Activated naive CD8-positive, alpha-beta T cell treated with anti-CD3 and anti-CD28 coated beads, Interleukin-2, amount 50 U/mL, for 24 hours (primary cell): Measurements from ENCODE around the gene GMEB2.

ENCODE experiments used
- ATAC-seq: fragments of 150-1000 bp; cut with Tn5 transposase; one replicate; pipeline ENCODE4 v1.10.0; 2021
- DNase-seq: peaks from one replicate; pipeline ENCODE4 v3.0.0; 2021
- H3K27ac Mint-ChIP-seq: one replicate; pipeline ENCODE4 v1.8.0; 2021; ENCODE audit warnings: mild to moderate bottlenecking, mixed read lengths
- H3K27me3 Mint-ChIP-seq: one replicate; pipeline ENCODE4 v1.8.0; 2021; ENCODE audit warnings: mixed read lengths
- H3K36me3 Mint-ChIP-seq: one replicate; pipeline ENCODE4 v1.8.0; 2021; ENCODE audit warnings: low read depth, mixed read lengths
- H3K4me1 Mint-ChIP-seq: one replicate; pipeline ENCODE4 v1.8.0; 2021; ENCODE audit warnings: mixed read lengths
- H3K4me3 Mint-ChIP-seq: one replicate; pipeline ENCODE4 v1.8.0; 2021; ENCODE audit warnings: mild to moderate bottlenecking, moderate library complexity, mixed read lengths
- H3K9me3 Mint-ChIP-seq: one replicate; pipeline ENCODE4 v1.8.0; 2021; ENCODE audit warnings: mixed read lengths

GMEB2 gene

GRCh38 chr20:63597651-63598478, 29.0 kb downstream of the GMEB2 start:
- H3K4me1 Mint-ChIP-seq: no peaks in the 10 kb centered on the region
- no peak overlapping the region for H3K27ac Mint-ChIP-seq
- peaks cover 30% of the 10 kb centered on the region for H3K36me3 Mint-ChIP-seq
- H3K27me3 Mint-ChIP-seq: no peaks in the 10 kb centered on the region
- no peaks in the 10 kb centered on the region for H3K9me3 Mint-ChIP-seq
- H3K4me3 Mint-ChIP-seq: no peak overlapping the region
- DNase-seq: no peak
- ATAC-seq: no peak

- ATAC-seq (no peak), DNase-seq (no peak)
- no peak overlapping the region for H3K27ac Mint-ChIP-seq
- no peaks in the 10 kb centered on the region for H3K9me3 Mint-ChIP-seq
- H3K4me3 Mint-ChIP-seq: no peak overlapping the region
- peaks cover 22% of the 10 kb centered on the region for H3K36me3 Mint-ChIP-seq
- no peaks in the 10 kb centered on the region for H3K4me1 Mint-ChIP-seq
- H3K27me3 Mint-ChIP-seq: no peaks in the 10 kb centered on the region
Observed at GRCh38 chr20:63596423-63596822, 30.5 kb downstream of the GMEB2 start.

- Mint-ChIP-seq H3K4me1 (no peaks in the 10 kb centered on the region), H3K4me3 (no peak overlapping the region), H3K27ac (no peak overlapping the region), H3K36me3 (peaks cover 24% of the 10 kb centered on the region), H3K9me3 (no peaks in the 10 kb centered on the region), H3K27me3 (no peaks in the 10 kb centered on the region)
- DNase-seq: no peak
- ATAC-seq: no peak
Observed at GRCh38 chr20:63595416-63596127, 31.3 kb downstream of the GMEB2 start.

GRCh38 chr20:63594043-63594561, 32.8 kb downstream of the GMEB2 start:
- H3K27me3 Mint-ChIP-seq: no peaks in the 10 kb centered on the region
- H3K27ac Mint-ChIP-seq: no peak overlapping the region
- ATAC-seq (no peak), DNase-seq (no peak)
- no peak overlapping the region for H3K4me3 Mint-ChIP-seq
- no peaks in the 10 kb centered on the region for H3K4me1 Mint-ChIP-seq
- no peaks in the 10 kb centered on the region for H3K9me3 Mint-ChIP-seq
- H3K36me3 Mint-ChIP-seq: peaks cover 26% of the 10 kb centered on the region

GRCh38 chr20:63592661-63593060, 34.2 kb downstream of the GMEB2 start:
- Mint-ChIP-seq H3K4me3 (no peak overlapping the region), H3K36me3 (peaks cover 24% of the 10 kb centered on the region), H3K27me3 (no peaks in the 10 kb centered on the region), H3K4me1 (peaks cover 7% of the 10 kb centered on the region), H3K27ac (no peak overlapping the region), H3K9me3 (no peaks in the 10 kb centered on the region)
- DNase-seq: no peak
- ATAC-seq: no peak

GRCh38 chr20:63591786-63592355, 35.0 kb downstream of the GMEB2 start:
- peaks cover 24% of the 10 kb centered on the region for H3K36me3 Mint-ChIP-seq
- no peak overlapping the region for H3K4me3 Mint-ChIP-seq
- no peaks in the 10 kb centered on the region for H3K9me3 Mint-ChIP-seq
- ATAC-seq (no peak), DNase-seq (no peak)
- H3K27ac Mint-ChIP-seq: no peak overlapping the region
- H3K4me1 Mint-ChIP-seq: peaks cover 11% of the 10 kb centered on the region
- no peaks in the 10 kb centered on the region for H3K27me3 Mint-ChIP-seq

GRCh38 chr20:63591147-63591533, 35.8 kb downstream of the GMEB2 start:
- no peak overlapping the region for H3K4me3 Mint-ChIP-seq
- H3K9me3 Mint-ChIP-seq: no peaks in the 10 kb centered on the region
- peaks cover 11% of the 10 kb centered on the region for H3K4me1 Mint-ChIP-seq
- ATAC-seq (no peak), DNase-seq (no peak)
- H3K36me3 Mint-ChIP-seq: peaks cover 24% of the 10 kb centered on the region
- no peak overlapping the region for H3K27ac Mint-ChIP-seq
- H3K27me3 Mint-ChIP-seq: no peaks in the 10 kb centered on the region

- no peaks in the 10 kb centered on the region for H3K27me3 Mint-ChIP-seq
- H3K36me3 Mint-ChIP-seq: peaks cover 24% of the 10 kb centered on the region
- H3K4me3 Mint-ChIP-seq: no peak overlapping the region
- ATAC-seq: no peak
- no peaks in the 10 kb centered on the region for H3K9me3 Mint-ChIP-seq
- no peak for DNase-seq
- H3K27ac Mint-ChIP-seq: no peak overlapping the region
- H3K4me1 Mint-ChIP-seq: peaks cover 11% of the 10 kb centered on the region
Observed at GRCh38 chr20:63590218-63591146, 36.4 kb downstream of the GMEB2 start.

- H3K4me1 Mint-ChIP-seq: peaks cover 11% of the 10 kb centered on the region
- H3K4me3 Mint-ChIP-seq: no peak overlapping the region
- ATAC-seq (no peak), DNase-seq (no peak)
- H3K36me3 Mint-ChIP-seq: peaks cover 21% of the 10 kb centered on the region
- H3K27ac Mint-ChIP-seq: no peak overlapping the region
- no peaks in the 10 kb centered on the region for H3K27me3 Mint-ChIP-seq
- no peaks in the 10 kb centered on the region for H3K9me3 Mint-ChIP-seq
Observed at GRCh38 chr20:63589261-63590217, 37.4 kb downstream of the GMEB2 start.

- H3K27ac Mint-ChIP-seq: no peak overlapping the region
- H3K9me3 Mint-ChIP-seq: no peaks in the 10 kb centered on the region
- H3K36me3 Mint-ChIP-seq: peaks cover 21% of the 10 kb centered on the region
- H3K4me3 Mint-ChIP-seq: no peak overlapping the region
- peaks cover 11% of the 10 kb centered on the region for H3K4me1 Mint-ChIP-seq
- no peaks in the 10 kb centered on the region for H3K27me3 Mint-ChIP-seq
- DNase-seq: no peak
- no peak for ATAC-seq
Observed at GRCh38 chr20:63588641-63589041, 38.3 kb downstream of the GMEB2 start.

- Mint-ChIP-seq H3K27me3 (no peaks in the 10 kb centered on the region), H3K36me3 (peaks cover 15% of the 10 kb centered on the region), H3K4me3 (no peak overlapping the region), H3K4me1 (peaks cover 11% of the 10 kb centered on the region), H3K27ac (no peak overlapping the region), H3K9me3 (no peaks in the 10 kb centered on the region)
- no peak for DNase-seq
- no peak for ATAC-seq
Observed at GRCh38 chr20:63587776-63588591, 38.9 kb downstream of the GMEB2 start.

GRCh38 chr20:63587256-63587655, 39.6 kb downstream of the GMEB2 start:
- ATAC-seq (no peak), DNase-seq (no peak)
- H3K27me3 Mint-ChIP-seq: no peaks in the 10 kb centered on the region
- peaks cover 14% of the 10 kb centered on the region for H3K36me3 Mint-ChIP-seq
- H3K9me3 Mint-ChIP-seq: no peaks in the 10 kb centered on the region
- H3K4me1 Mint-ChIP-seq: peaks cover 11% of the 10 kb centered on the region
- no peak overlapping the region for H3K4me3 Mint-ChIP-seq
- no peak overlapping the region for H3K27ac Mint-ChIP-seq

GRCh38 chr20:63586797-63587196, 40.1 kb downstream of the GMEB2 start:
- Mint-ChIP-seq H3K27me3 (no peaks in the 10 kb centered on the region), H3K27ac (no peak overlapping the region)

More at GRCh38 chr20:63586797-63587196, 40.1 kb downstream of the GMEB2 start:
- Mint-ChIP-seq H3K36me3 (peaks cover 11% of the 10 kb centered on the region), H3K4me3 (no peak overlapping the region), H3K4me1 (peaks cover 11% of the 10 kb centered on the region), H3K9me3 (no peaks in the 10 kb centered on the region)
- no peak for ATAC-seq
- no peak for DNase-seq
